SH-SY5Y (cell line): Measurements from ENCODE around the gene OVOL1.

Source experiments
- GATA2 ChIP-seq: IDR thresholded peaks from 2 replicates; pipeline ENCODE4 v1.6.1; 2011; ENCODE audit warnings: mild to moderate bottlenecking, low read depth, low read length
- GATA3 ChIP-seq: IDR thresholded peaks from 2 replicates; pipeline ENCODE4 v1.6.1; 2011; ENCODE audit warnings: low read depth, mild to moderate bottlenecking, low read length, moderate library complexity

- no peak for TF ChIP-seq GATA3
- no peak for TF ChIP-seq GATA2
Observed at GRCh38 chr11:65786786-65787636, at the start of gene OVOL1.
